ENCODE measurements around the gene GPR45. TPM values are rescaled to one million over a fixed set of nuclear protein-coding genes. Genes with fewer than 3 reads are reported as not detected.

The GPR45 gene
- polyA plus RNA-seq, 1 donor from 2014 or later = 4.1 TPM

DNA sequence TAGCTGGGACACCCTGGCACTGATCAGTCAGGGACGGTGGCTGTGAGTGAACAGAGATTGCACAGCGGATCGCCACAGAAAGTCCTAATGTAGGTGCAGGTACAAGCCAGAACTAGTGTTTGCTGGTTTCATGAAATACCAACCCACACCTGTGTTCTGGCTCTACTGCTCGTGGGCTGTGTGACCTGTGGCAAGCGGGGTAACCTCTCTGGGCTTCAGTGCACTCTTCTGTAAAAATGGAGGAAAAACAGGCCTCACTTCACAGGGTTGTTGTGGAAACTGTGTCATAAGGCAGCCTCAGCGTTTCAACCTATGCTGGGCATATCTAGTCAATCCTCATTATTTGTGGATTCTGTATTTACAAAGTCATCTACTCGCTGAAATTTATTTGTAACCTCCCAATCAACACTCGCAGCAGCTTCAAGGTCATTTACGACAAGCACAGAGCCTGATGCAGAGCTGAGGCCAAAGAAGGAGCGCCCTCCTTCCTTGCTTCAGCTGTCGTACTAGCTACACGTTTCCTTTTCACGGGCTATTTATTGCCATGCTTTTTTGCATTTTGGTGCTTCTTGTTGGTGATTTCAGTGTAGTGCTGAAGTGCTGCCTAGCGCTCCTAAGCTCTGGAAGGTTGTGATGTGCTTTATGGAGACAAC, 30.0 kb downstream of the GPR45 start:
- H2AFZ ChIP-seq (ENCODE audit: low read depth, low read length) = no peak overlapping the region
- H3K9me3 ChIP-seq (ENCODE audit: low read length) = no peaks in the 10 kb centered on the region
- no peaks in the 10 kb centered on the region for H3K9me2 ChIP-seq (ENCODE audit: insufficient read depth, low read length)
- TF ChIP-seq EZH2 (IDR thresholded peaks at IDR 0.05; ENCODE audit: borderline replicate concordance, insufficient read depth, low read length, poor library complexity, severe bottlenecking) (no peak), RAD21 (conservative IDR thresholded peaks at IDR 0.05) (no peak), POLR2AphosphoS5 (IDR thresholded peaks at IDR 0.05) (no peak), MXI1 (conservative IDR thresholded peaks at IDR 0.05; ENCODE audit: poor library complexity, severe bottlenecking) (no peak), TAF1 (IDR thresholded peaks at IDR 0.05; ENCODE audit: low read depth) (no peak), EP300 (conservative IDR thresholded peaks at IDR 0.05; ENCODE audit: poor library complexity, severe bottlenecking) (no peak), SMC3 (conservative IDR thresholded peaks at IDR 0.05; ENCODE audit: poor library complexity) (no peak), CTCF (IDR thresholded peaks at IDR 0.05; ENCODE audit: poor library complexity, severe bottlenecking) (no peak)
- TF ChIP-seq, protein P1, sequence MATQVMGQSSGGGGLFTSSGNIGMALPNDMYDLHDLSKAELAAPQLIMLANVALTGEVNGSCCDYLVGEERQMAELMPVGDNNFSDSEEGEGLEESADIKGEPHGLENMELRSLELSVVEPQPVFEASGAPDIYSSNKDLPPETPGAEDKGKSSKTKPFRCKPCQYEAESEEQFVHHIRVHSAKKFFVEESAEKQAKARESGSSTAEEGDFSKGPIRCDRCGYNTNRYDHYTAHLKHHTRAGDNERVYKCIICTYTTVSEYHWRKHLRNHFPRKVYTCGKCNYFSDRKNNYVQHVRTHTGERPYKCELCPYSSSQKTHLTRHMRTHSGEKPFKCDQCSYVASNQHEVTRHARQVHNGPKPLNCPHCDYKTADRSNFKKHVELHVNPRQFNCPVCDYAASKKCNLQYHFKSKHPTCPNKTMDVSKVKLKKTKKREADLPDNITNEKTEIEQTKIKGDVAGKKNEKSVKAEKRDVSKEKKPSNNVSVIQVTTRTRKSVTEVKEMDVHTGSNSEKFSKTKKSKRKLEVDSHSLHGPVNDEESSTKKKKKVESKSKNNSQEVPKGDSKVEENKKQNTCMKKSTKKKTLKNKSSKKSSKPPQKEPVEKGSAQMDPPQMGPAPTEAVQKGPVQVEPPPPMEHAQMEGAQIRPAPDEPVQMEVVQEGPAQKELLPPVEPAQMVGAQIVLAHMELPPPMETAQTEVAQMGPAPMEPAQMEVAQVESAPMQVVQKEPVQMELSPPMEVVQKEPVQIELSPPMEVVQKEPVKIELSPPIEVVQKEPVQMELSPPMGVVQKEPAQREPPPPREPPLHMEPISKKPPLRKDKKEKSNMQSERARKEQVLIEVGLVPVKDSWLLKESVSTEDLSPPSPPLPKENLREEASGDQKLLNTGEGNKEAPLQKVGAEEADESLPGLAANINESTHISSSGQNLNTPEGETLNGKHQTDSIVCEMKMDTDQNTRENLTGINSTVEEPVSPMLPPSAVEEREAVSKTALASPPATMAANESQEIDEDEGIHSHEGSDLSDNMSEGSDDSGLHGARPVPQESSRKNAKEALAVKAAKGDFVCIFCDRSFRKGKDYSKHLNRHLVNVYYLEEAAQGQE (IDR thresholded peaks at IDR 0.05; ENCODE audit: borderline replicate concordance) = no peak
- H4K20me1 ChIP-seq (ENCODE audit: insufficient read depth) = no peaks in the 10 kb centered on the region
- no peaks in the 10 kb centered on the region for H3K79me2 ChIP-seq (replicated peaks; ENCODE audit: insufficient read depth, low read length)
- H3K27ac ChIP-seq (ENCODE audit: low read length) = no peak overlapping the region
- H3K9ac ChIP-seq (ENCODE audit: low read length) = no peak overlapping the region
- H3K4me2 ChIP-seq (ENCODE audit: low read length) = no peak overlapping the region
- H3F3A ChIP-seq (ENCODE audit: insufficient read depth, low read length, poor library complexity, severe bottlenecking) = no peaks in the 10 kb centered on the region
- H3K27me3 ChIP-seq (ENCODE audit: insufficient read depth, low read depth, low read length) = no peaks in the 10 kb centered on the region
- no peak overlapping the region for H3K4me3 ChIP-seq (ENCODE audit: low read length)
- H3K36me3 ChIP-seq (ENCODE audit: insufficient read depth, low read length) = peaks cover 28% of the 10 kb centered on the region

GRCh38 chr2:105272176-105272575, 30.6 kb downstream of the GPR45 start:
- no peaks in the 10 kb centered on the region for H3K79me2 ChIP-seq (replicated peaks; ENCODE audit: insufficient read depth, low read length)
- H3K9me3 ChIP-seq (ENCODE audit: low read length) = no peaks in the 10 kb centered on the region
- no peaks in the 10 kb centered on the region for H3K9me2 ChIP-seq (ENCODE audit: insufficient read depth, low read length)
- H3K27ac ChIP-seq (ENCODE audit: low read length) = no peak overlapping the region
- no peak overlapping the region for H3K4me3 ChIP-seq (ENCODE audit: low read length)
- H3F3A ChIP-seq (ENCODE audit: insufficient read depth, low read length, poor library complexity, severe bottlenecking) = no peaks in the 10 kb centered on the region
- H4K20me1 ChIP-seq (ENCODE audit: insufficient read depth) = no peaks in the 10 kb centered on the region
- peaks cover 28% of the 10 kb centered on the region for H3K36me3 ChIP-seq (ENCODE audit: insufficient read depth, low read length)
- no peaks in the 10 kb centered on the region for H3K27me3 ChIP-seq (ENCODE audit: insufficient read depth, low read depth, low read length)
- TF ChIP-seq RAD21 (conservative IDR thresholded peaks at IDR 0.05) (no peak), MXI1 (conservative IDR thresholded peaks at IDR 0.05; ENCODE audit: poor library complexity, severe bottlenecking) (no peak), EP300 (conservative IDR thresholded peaks at IDR 0.05; ENCODE audit: poor library complexity, severe bottlenecking) (no peak), POLR2AphosphoS5 (IDR thresholded peaks at IDR 0.05) (no peak), CTCF (IDR thresholded peaks at IDR 0.05; ENCODE audit: poor library complexity, severe bottlenecking) (no peak), EZH2 (IDR thresholded peaks at IDR 0.05; ENCODE audit: borderline replicate concordance, insufficient read depth, low read length, poor library complexity, severe bottlenecking) (no peak), TAF1 (IDR thresholded peaks at IDR 0.05; ENCODE audit: low read depth) (no peak), SMC3 (conservative IDR thresholded peaks at IDR 0.05; ENCODE audit: poor library complexity) (no peak)
- TF ChIP-seq, protein P1 (IDR thresholded peaks at IDR 0.05; ENCODE audit: borderline replicate concordance) = no peak
- no peak overlapping the region for H3K9ac ChIP-seq (ENCODE audit: low read length)
- H2AFZ ChIP-seq (ENCODE audit: low read depth, low read length) = no peak overlapping the region
- H3K4me2 ChIP-seq (ENCODE audit: low read length) = no peak overlapping the region
